DOHH2 (cell line): ENCODE results near the gene VPS41.

Experiments used
- EZH2phosphoT487 ChIP-seq: fragments of 200-600 bp; sonication (generic); IDR thresholded peaks from 2 replicates; pipeline ENCODE4 v1.6.1; 2017; ENCODE audit warnings: borderline replicate concordance, mild to moderate bottlenecking, antibody characterized with exemption, low read length, moderate library complexity, mixed read lengths
- TF ChIP-seq, protein P1 (sequence below): fragments of 200-600 bp; sonication (generic); IDR thresholded peaks from one replicate; pipeline ENCODE4 v1.5.1; 2014; ENCODE audit warnings: antibody characterized with exemption, mild to moderate bottlenecking, low read depth, low read length; ENCODE audit not compliant: poor library complexity, severe bottlenecking

DNA sequence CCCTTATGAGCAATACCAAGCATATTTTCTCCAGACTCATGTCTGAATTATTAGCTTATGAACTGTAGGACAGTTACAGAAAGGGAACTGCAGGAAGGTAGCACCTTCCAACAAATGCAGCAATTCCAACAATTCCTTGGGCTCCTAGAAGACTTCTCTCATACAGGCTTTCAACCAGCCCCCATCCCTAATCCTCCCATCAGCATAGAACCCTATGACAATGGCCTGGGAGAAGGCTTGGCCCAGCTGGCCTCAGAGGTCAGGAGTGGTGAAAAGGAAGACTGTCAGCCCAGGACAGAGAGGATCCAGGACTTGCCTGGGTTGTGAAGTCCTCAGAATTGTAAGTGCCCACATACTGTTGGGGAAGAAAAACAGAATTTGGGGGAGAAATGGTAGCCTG lies 5.9 kb downstream of the VPS41 start:
- TF ChIP-seq, protein P1, sequence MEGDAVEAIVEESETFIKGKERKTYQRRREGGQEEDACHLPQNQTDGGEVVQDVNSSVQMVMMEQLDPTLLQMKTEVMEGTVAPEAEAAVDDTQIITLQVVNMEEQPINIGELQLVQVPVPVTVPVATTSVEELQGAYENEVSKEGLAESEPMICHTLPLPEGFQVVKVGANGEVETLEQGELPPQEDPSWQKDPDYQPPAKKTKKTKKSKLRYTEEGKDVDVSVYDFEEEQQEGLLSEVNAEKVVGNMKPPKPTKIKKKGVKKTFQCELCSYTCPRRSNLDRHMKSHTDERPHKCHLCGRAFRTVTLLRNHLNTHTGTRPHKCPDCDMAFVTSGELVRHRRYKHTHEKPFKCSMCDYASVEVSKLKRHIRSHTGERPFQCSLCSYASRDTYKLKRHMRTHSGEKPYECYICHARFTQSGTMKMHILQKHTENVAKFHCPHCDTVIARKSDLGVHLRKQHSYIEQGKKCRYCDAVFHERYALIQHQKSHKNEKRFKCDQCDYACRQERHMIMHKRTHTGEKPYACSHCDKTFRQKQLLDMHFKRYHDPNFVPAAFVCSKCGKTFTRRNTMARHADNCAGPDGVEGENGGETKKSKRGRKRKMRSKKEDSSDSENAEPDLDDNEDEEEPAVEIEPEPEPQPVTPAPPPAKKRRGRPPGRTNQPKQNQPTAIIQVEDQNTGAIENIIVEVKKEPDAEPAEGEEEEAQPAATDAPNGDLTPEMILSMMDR = no peak
- TF ChIP-seq EZH2phosphoT487 = no peak
